Measurements from ENCODE around the gene HHLA2. TPM values are rescaled to one million over a fixed set of nuclear protein-coding genes. Genes with fewer than 3 reads are reported as not detected.

The HHLA2 gene
- total RNA-seq, 1 experiment from 2014 or later: not detected

DNA sequence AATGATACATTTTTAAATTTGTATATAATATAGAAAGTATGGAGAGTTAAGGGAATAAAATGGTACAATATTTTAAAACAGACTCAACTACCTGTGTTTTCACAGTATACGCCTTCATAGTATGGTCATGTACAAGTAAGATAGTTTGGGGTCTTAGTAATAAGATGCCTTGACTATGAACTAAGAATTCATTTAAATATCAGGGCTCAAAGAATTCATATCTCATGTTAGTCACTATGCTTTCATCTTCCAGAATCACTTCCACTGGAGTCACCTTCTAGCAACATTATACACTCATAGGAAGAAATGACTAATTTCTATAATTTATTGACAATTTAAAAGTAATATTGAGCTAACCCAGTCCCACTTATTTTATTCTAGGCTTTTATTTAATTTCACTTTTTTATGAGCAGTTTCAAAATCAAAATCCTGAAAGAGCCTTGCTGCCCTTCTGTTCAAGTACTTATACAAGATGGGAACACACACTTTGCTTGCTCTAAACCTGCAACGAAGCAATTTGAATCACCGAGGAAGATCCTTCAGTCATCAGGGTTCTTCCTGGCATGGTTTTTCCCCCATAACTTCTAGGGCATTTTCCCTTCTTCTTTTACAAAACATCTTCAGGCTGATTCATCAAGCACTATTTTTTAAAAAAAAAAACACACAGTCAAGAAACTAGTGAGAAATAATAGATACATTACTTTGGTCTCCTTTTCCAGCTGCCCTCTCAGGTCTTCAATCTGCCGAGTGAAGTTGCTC, 119.9 kb downstream of the HHLA2 start:
- Histone ChIP-seq H3K27ac (no peak overlapping the region), H3K4me3 (no peak overlapping the region), H3K9me3 (replicated peaks) (no peaks in the 10 kb centered on the region), H3K27me3 (replicated peaks) (no peaks in the 10 kb centered on the region), H3K36me3 (no peaks in the 10 kb centered on the region), H3K4me1 (replicated peaks) (no peaks in the 10 kb centered on the region)
- no peak for DNase-seq (ENCODE audit: low read depth in 1 of 2, low spot score in 2 of 2)

GRCh38 chr3:108420926-108421325, 124.6 kb downstream of the HHLA2 start:
- Histone ChIP-seq H3K27ac (no peak overlapping the region), H3K36me3 (no peaks in the 10 kb centered on the region), H3K27me3 (replicated peaks) (no peaks in the 10 kb centered on the region), H3K4me1 (replicated peaks) (no peaks in the 10 kb centered on the region), H3K9me3 (replicated peaks) (no peaks in the 10 kb centered on the region), H3K4me3 (no peak overlapping the region)
- no peak for DNase-seq (ENCODE audit: low read depth in 1 of 2, low spot score in 2 of 2)

Other genes starting within 250 kb of the HHLA2 start
- 204 and 206 TPM in 2 replicates for gene CD47, start 205.5 kb upstream of the HHLA2 start, total RNA-seq (2014; rRNA removed; shearing (Covaris generic))
- gene IFT57, start 74.1 kb upstream of the HHLA2 start, total RNA-seq (2014; rRNA removed; shearing (Covaris generic)): 40.5 and 64.7 TPM in 2 replicates
- gene MYH15, start 214.0 kb downstream of the HHLA2 start, total RNA-seq (2014; rRNA removed; shearing (Covaris generic)): 0.05 TPM in 1 of 2 replicates, not detected in the other